ENCODE data around the gene TBL1X. TPM values are rescaled to one million over a fixed set of nuclear protein-coding genes. Genes with fewer than 3 reads are reported as not detected.

The TBL1X gene
- total and polyA plus RNA-seq, 2 of the 8 experiments (the other 6 are each of a cell fraction or from before 2014, with no cell fraction given) = 13.3 to 25.6 TPM

DNA sequence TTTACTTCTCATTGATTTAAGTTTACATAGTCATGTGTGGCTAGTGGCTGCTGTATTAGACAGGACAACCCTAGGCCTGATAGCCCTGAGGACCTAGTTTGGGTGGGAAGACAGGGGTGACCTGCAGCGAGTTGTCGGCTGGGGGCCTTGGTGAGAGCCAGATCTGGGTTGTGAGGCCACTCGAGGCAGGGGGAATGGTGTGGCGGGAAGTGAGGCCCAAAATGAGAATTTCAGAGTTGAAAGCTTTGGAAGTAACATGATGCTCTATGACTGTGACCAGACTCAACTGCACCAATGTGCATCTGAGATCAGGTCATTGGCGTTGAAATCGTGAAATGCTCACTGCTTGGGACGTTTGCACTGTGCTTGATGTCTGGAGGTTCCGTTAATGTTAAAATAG lies 72.9 kb downstream of the TBL1X start:
- no peak overlapping the region for H2BK12ac ChIP-seq (ENCODE audit: low read depth, low read length)
- H4K5ac ChIP-seq (ENCODE audit: insufficient read length, low read depth, low read length) = no peak overlapping the region
- H2BK20ac ChIP-seq (ENCODE audit: low read length) = no peak overlapping the region
- H3K4ac ChIP-seq (replicated peaks; ENCODE audit: insufficient read length, low read depth, low read length) = no peak overlapping the region
- DNase-seq (ENCODE audit: low read depth in 1 of 2, low spot score in 2 of 2) (no peak), FAIRE-seq (no peak)
- no peak overlapping the region for H2BK5ac ChIP-seq (ENCODE audit: low read depth, low read length)
- no peak overlapping the region for H2AK5ac ChIP-seq (ENCODE audit: low read depth, low read length)
- ChIA-PET POLR2A (ENCODE audit: partially characterized antibody) (no interaction called here), CTCF (ENCODE audit: partially characterized antibody) (no interaction called here)
- no peak overlapping the region for H3K4me2 ChIP-seq (ENCODE audit: insufficient read depth in 1 of 2, low read depth in 2 of 2, low read length in 2 of 2)
- H3K9ac ChIP-seq (replicated peaks in 1 of 4; ENCODE audit: extremely low read depth in 1 of 4, low read depth in 3 of 4, low read length in 3 of 4) = no peak overlapping the region
- H3K9me3 ChIP-seq (ENCODE audit: insufficient read depth in 2 of 2, low read depth in 1 of 2, low read length in 1 of 2) = no peaks in the 10 kb centered on the region
- WGBS, 2 experiments (ENCODE audit: extremely low coverage in 1 of 2, insufficient coverage in 1 of 2, insufficient read length in 1 of 2, insufficient replicate concordance in 2 of 2, low coverage in 1 of 2, low lambda C conversion rate in 2 of 2, missing lambda C conversion rate in 1 of 2) = 88% methylated on average over 8 of the region's 8 CpGs; no CpG with 5 or more reads in 1 of the 2 experiments
- no peak overlapping the region for H3K14ac ChIP-seq (ENCODE audit: insufficient read length)
- no peak overlapping the region for H2AFZ ChIP-seq (ENCODE audit: low read length)
- H3K18ac ChIP-seq (ENCODE audit: extremely low read depth, low read length) = no peak overlapping the region
- no peak overlapping the region for H2BK120ac ChIP-seq (replicated peaks; ENCODE audit: low read depth, low read length)
- H3K4me1 ChIP-seq (replicated peaks in 1 of 4; ENCODE audit: control insufficient read depth in 3 of 4, insufficient read depth in 4 of 4, low read length in 3 of 4) = peaks cover 0 to 11% (median 4%) of the 10 kb centered on the region in 4 experiments; a peak in 3 of 7 replicates
- H3K27ac ChIP-seq (ENCODE audit: low read depth, low read length) = no peak overlapping the region
- H4K91ac ChIP-seq (replicated peaks; ENCODE audit: insufficient read length, low read length) = no peak overlapping the region
- no peaks in the 10 kb centered on the region for H3K27me3 ChIP-seq (replicated peaks in 1 of 4; ENCODE audit: control insufficient read depth in 3 of 4, extremely low read depth in 1 of 4, insufficient read depth in 3 of 4, low read length in 3 of 4)
- peaks cover 0 to 3% of the 10 kb centered on the region in 2 experiments for H4K20me1 ChIP-seq (replicated peaks in 1 of 2; ENCODE audit: control insufficient read depth in 1 of 2, insufficient read depth in 2 of 2, low read length in 2 of 2)
- H4K8ac ChIP-seq (ENCODE audit: extremely low read depth, insufficient read depth, low read length) = no peak overlapping the region
- peaks cover 0 to 32% of the 10 kb centered on the region in 2 experiments; a peak in 3 of 4 replicates for H3K79me2 ChIP-seq (ENCODE audit: control insufficient read depth in 1 of 2, insufficient read depth in 2 of 2, low read length in 2 of 2)
- no peak overlapping the region for H3K56ac ChIP-seq (replicated peaks; ENCODE audit: insufficient read length, low read depth, low read length)
- no peak overlapping the region for H3K4me3 ChIP-seq (ENCODE audit: extremely low read depth in 1 of 4, insufficient read depth in 2 of 4, low read depth in 3 of 4, low read length in 4 of 4)
- H3K79me1 ChIP-seq (ENCODE audit: low read depth, low read length) = no peaks in the 10 kb centered on the region; the same call in 1 of the 2 replicates
- H2BK15ac ChIP-seq (ENCODE audit: low read length) = no peak overlapping the region
- no peaks in the 10 kb centered on the region for H3K23me2 ChIP-seq (ENCODE audit: low read depth, low read length)
- H3K36me3 ChIP-seq (ENCODE audit: control insufficient read depth in 2 of 4, insufficient read depth in 4 of 4, low read length in 3 of 4) = no peaks in the 10 kb centered on the region
- no peak overlapping the region for H3K23ac ChIP-seq (ENCODE audit: insufficient read length)
- TF ChIP-seq GABPA (IDR thresholded peaks at IDR 0.05; ENCODE audit: borderline replicate concordance, insufficient read depth, low read length) (no peak), RAD21 (IDR thresholded peaks at IDR 0.05 in 1 of 2, conservative IDR thresholded peaks at IDR 0.05 in 1 of 2; ENCODE audit: low read depth in 2 of 2, low read length in 2 of 2) (no peak), NANOG (IDR thresholded peaks at IDR 0.05; ENCODE audit: insufficient read depth, low read depth, low read length, poor library complexity, severe bottlenecking) (no peak), EZH2 (IDR thresholded peaks at IDR 0.05; ENCODE audit: low read depth, low read length, severe bottlenecking) (no peak), MAX (IDR thresholded peaks at IDR 0.05) (no peak), TEAD4 (IDR thresholded peaks at IDR 0.05; ENCODE audit: low read depth, low read length) (no peak), ATF2 (IDR thresholded peaks at IDR 0.05; ENCODE audit: low read length) (no peak), SRF (IDR thresholded peaks at IDR 0.05; ENCODE audit: low read depth, low read length) (no peak), JUN (IDR thresholded peaks at IDR 0.05; ENCODE audit: low read depth, low read length) (no peak), BCL11A (IDR thresholded peaks at IDR 0.05; ENCODE audit: low read depth in 2 of 2, low read length in 2 of 2) (no peak), SP1 (IDR thresholded peaks at IDR 0.05; ENCODE audit: low read depth, low read length) (no peak), EGR1 (IDR thresholded peaks at IDR 0.05; ENCODE audit: borderline replicate concordance, low read depth, low read length) (no peak)

Data from H1 (cell line).